Measurements from ENCODE around the gene TMED4.
A peak's percentile ranks its signal among the peaks of the same experiment; 100 is the strongest.

Gene TMED4

GRCh38 chr7:44539669-44540506 lies 42.1 kb downstream of the TMED4 start:
- no peak for DNase-seq

DNA sequence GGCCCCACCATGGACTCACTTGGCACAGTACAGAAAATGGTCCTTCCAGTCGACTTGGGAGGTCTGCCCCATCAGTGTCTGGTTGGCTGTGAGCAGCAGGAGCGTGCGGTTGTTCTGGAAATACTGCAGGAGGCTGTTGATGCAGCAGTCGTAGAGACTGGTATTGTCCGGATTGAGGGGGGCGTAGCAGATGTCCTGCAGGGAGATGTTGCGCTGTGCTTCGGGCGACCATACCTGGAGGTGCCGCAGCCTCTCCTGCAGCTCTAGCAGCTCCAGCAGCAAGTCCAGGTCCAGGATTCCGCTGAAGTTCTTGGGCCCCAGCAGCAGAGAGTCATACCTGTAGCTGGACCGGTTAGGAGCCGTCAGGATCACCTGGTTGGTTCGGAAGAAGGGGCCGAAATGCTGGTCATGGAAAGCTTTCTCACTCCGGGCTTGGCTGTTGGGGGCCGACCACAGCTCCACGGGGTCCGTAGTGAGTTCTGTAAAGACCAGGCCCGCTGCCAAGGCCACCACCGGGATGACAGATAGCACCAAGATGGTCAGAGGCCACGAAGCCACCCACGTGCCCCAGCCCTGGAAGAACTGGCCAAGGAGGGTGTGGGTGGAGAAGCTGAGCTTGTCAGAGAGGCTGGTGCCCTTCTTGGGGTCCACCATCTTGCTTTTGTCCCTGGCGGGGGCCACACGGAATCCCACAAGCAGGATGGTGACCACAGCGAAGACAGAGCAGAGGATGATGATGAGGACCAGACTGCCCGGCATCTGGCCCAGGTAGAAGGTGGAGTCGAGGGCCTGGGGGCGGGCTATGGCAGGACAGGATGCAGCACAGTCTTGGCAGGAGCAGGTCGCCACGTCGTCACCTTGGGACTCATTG lies 43.0 kb downstream of the TMED4 start:
- DNase-seq, result no peak

DNA sequence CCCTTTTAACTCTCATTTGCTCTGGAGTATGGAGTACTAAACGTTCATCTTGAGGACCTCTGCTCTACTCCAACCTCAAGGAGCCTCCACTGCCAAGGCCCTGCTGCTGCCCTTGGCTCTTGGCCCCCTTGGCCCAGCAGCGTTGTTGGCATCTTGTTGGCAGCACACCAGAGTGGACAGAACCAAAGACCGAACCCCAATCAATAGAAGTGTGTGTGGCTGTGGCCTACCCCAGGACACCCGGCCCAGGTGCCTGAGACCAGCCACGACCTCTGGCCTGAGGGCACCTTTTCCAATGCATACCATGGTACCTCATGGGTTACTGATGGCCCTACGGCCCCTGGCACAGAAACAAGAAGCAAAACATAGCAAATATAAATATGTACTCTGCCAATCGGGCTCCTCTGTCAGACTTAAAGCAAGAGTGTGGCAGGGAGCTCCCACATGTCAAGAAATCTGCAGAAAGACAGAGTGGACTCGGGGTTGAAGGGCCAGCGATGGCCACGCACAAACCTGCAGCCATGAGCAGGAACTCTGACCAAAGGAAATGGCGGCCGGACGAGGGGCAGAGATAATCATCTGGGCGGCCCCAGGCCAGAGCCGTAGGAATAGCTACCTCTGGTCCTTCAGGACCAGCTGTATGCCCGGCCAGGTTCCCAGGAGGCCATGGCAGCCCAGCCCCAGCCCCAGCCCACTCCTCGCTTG lies 43.8 kb downstream of the TMED4 start:
- no peak for DNase-seq

- no peak for DNase-seq
Observed at GRCh38 chr7:44537442-44537841, 44.6 kb downstream of the TMED4 start.

DNA sequence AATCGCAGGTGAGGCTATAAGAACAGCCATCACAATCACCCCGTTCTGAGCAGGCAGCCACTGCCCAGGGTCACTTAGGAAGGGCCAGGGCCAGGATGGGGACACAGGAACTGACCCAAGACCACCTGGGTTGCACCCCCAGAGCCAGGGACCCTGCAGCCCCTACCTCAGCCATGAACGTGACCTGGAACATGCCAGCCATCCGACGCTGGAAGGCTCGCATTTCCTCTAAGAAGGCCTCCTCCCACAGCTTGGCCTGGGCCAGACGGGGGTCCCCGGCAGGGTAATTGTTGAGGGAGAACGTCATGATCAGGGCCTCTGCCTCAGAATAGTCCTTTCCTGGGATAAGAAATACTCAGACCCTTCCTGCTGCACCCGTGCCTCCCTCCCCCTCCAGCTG lies 45.9 kb downstream of the TMED4 start:
- DNase-seq, result no peak

GRCh38 chr7:44535348-44536064 lies 46.5 kb downstream of the TMED4 start:
- no peak for DNase-seq

DNA sequence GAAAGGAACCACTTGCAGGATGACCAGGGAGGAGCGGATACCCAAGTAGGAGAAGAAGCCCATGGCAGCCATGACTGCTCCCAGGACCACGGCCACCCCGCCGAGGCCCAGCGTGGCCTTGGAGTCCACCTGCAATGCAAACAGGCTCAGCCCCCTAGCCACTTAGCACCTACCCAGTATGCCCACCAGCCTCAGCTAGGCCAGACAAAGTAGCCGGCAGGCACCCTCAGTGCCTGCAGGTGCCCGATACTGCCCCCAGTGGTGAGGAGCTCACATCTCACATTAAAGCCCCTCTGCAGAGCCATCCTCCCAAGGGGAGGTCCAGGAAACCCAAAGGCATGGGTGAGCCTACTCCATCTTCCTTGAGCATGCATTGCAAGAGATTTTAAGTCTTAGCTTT lies 47.5 kb downstream of the TMED4 start:
- DNase-seq, result peak; percentile 20

DNA sequence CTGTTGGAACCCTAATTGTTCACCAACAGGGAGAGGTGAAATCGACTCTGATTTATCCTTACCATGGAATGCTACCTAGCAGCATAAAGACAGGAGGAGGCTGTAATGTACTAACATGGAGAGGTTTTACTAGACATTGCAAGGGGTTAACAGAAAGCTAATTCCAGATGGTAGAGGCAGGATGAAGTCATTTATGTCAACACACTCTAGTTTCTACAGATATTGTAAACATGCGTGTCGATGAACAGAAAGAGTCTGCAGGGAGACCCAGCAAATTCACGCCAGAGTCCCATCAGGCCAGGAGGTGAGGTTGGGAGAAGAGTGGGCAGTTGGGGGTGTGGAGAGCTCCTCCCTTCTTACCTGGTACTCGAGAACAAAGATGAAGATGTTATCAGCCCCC lies 47.9 kb downstream of the TMED4 start:
- DNase-seq, result no peak

GRCh38 chr7:44533301-44534055 lies 48.6 kb downstream of the TMED4 start:
- DNase-seq, result no peak

- DNase-seq, result no peak
Observed at GRCh38 chr7:44531421-44532380, 50.3 kb downstream of the TMED4 start.

GRCh38 chr7:44530990-44531389 lies 51.0 kb downstream of the TMED4 start:
- DNase-seq, result no peak

All from fibroblast of skin of right quadriceps (primary cell).